ENCODE results near the gene CYP2A6. TPM values are rescaled to one million over a fixed set of nuclear protein-coding genes. Genes with fewer than 3 reads are reported as not detected.
"Not testable (repeated sequence)": the region's sequence is repeated elsewhere in the genome, so short reads cannot be mapped to it uniquely, and the experiment has no call there.

The CYP2A6 gene, protein sequence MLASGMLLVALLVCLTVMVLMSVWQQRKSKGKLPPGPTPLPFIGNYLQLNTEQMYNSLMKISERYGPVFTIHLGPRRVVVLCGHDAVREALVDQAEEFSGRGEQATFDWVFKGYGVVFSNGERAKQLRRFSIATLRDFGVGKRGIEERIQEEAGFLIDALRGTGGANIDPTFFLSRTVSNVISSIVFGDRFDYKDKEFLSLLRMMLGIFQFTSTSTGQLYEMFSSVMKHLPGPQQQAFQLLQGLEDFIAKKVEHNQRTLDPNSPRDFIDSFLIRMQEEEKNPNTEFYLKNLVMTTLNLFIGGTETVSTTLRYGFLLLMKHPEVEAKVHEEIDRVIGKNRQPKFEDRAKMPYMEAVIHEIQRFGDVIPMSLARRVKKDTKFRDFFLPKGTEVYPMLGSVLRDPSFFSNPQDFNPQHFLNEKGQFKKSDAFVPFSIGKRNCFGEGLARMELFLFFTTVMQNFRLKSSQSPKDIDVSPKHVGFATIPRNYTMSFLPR
- total RNA-seq: not detected

DNA sequence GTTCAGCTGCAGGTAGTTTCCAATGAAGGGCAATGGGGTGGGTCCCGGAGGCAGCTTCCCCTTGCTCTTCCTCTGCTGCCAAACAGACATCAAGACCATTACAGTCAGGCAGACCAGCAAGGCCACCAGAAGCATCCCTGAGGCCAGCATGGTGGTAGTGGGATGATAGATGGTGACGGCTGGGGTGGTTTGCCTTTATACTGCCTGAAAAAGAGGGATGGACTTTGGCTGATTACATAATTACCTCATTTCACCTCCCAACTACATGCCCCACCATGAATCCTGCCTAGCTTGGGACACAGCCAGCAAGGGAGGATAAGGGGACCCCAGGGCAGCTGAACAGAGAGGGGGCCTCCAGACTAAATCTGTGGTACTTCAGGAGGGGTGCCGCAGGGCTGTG is at the start of gene CYP2A6:
CYP2A6 (minus strand) TSS at position 171 of the 400 bp plus-strand sequence; CDS start at position 150, 21 bp downstream.
- H3K9me3 ChIP-seq; ATAC-seq; H3K4me3 ChIP-seq; H3K27ac ChIP-seq; intact Hi-C loops (cut with DNase I); H3K27me3 ChIP-seq; DNase-seq; H3K36me3 ChIP-seq (replicated peaks in 1 of 2; ENCODE audit: insufficient read depth in 1 of 2, low read depth in 2 of 2); H3K4me1 ChIP-seq: not testable (repeated sequence)
- WGBS, 2 donors: 83 to 95% methylated on average over 1 to 3 of the region's 3 CpGs

DNA sequence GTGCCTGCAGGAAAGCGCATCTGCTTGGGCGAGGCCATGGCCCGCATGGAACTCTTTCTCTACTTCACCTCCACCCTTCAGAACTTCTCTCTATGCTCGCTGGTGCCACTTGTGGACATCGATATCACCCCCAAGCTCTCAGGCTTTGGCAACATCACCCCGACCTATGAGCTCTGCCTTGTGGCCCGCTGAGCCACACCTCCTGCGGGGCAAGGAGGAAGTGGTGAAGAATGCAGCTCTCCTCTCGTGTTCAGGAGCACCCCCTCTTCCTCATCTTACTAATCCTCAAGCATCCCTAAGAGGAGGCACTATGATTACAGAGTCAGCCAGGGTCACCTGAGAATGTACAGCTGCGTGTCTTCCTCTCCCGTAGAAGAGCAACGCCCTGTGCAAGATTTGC is 49.7 kb upstream of the CYP2A6 start:
- 74 to 84% methylated on average over 12 of the region's 12 CpGs for WGBS, 2 donors
- H3K9me3 ChIP-seq; DNase-seq; intact Hi-C loops (cut with DNase I); H3K36me3 ChIP-seq (replicated peaks in 1 of 2; ENCODE audit: insufficient read depth in 1 of 2, low read depth in 2 of 2); H3K4me3 ChIP-seq; H3K4me1 ChIP-seq; H3K27ac ChIP-seq; H3K27me3 ChIP-seq; ATAC-seq: not testable (repeated sequence)

DNA sequence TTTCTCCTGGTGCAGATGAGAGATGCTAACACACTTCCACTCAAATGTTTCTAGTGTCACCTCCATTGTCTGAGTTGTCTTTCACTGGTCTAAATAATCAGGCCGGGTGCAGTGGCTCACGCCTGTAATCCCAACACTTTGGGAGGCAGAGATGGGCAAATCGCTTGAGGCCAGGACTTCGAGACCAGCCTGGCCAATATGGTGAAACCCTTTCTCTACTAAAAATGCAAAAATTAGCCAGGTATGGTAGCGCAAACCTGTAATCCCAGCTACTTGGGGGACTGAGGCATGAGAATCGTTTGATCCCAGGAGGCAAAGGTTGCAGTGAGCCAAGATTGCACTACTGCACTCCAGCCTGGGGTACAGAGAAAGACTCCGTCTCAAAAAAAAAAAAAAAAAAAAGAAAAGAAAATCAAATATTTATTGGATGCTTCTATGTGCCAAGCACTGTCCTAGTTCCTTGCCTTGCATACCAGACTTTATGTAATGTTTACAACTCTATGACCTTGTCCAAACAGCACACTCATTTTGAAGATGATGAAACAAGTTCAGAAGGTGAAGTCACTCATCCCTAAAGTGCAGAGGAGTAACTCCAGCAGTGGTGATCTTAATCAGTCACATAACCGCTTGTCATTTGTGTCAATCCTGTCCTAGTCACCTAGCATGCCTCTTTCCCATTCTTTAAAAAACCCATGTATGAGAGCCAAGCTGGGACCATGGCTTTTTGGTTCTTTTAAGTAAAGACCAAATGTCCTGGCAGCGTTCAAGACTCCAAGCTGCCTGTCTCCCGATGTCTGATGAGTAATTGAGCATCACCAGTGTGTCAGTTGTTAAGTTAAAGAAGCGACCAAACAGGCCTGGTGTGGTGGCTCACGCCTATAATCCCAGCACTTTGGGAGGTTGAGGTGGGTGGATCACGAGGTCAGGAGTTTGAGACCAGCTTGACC is 46.9 kb upstream of the CYP2A6 start:
- intact Hi-C loops (cut with DNase I); H3K9me3 ChIP-seq; H3K4me1 ChIP-seq; DNase-seq; ATAC-seq; H3K27me3 ChIP-seq; H3K4me3 ChIP-seq; H3K27ac ChIP-seq; H3K36me3 ChIP-seq (replicated peaks in 1 of 2; ENCODE audit: insufficient read depth in 1 of 2, low read depth in 2 of 2): not testable (repeated sequence)
- 82 to 83% methylated on average over 13 of the region's 13 CpGs for WGBS, 2 donors

DNA sequence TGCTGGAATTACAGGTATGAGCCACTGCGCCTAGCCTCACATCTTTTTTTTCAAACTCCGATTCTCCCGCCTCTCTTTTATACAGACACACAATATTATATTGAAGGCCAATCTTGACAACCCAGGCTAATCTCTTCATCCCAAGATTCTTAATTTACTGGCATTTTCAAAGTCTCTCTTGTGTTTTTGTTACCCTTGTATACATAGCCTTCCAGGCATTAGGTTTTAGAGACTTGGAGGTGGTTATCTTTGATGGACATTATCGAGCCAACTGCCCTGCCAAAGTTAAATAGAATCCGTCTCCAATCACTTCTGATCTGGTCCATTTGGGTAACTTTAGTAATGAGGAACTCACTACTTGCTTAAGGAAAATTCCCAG is 46.2 kb upstream of the CYP2A6 start:
- no peak for TF ChIP-seq POLR2A (IDR thresholded peaks at IDR 0.05)
- TF ChIP-seq, protein P1, sequence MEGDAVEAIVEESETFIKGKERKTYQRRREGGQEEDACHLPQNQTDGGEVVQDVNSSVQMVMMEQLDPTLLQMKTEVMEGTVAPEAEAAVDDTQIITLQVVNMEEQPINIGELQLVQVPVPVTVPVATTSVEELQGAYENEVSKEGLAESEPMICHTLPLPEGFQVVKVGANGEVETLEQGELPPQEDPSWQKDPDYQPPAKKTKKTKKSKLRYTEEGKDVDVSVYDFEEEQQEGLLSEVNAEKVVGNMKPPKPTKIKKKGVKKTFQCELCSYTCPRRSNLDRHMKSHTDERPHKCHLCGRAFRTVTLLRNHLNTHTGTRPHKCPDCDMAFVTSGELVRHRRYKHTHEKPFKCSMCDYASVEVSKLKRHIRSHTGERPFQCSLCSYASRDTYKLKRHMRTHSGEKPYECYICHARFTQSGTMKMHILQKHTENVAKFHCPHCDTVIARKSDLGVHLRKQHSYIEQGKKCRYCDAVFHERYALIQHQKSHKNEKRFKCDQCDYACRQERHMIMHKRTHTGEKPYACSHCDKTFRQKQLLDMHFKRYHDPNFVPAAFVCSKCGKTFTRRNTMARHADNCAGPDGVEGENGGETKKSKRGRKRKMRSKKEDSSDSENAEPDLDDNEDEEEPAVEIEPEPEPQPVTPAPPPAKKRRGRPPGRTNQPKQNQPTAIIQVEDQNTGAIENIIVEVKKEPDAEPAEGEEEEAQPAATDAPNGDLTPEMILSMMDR (IDR thresholded peaks at IDR 0.05): no peak
- WGBS, 2 donors: 85 to 86% methylated on average over 5 of the region's 5 CpGs
- ATAC-seq: no peak
- Histone ChIP-seq H3K4me3 (no peak overlapping the region), H3K9me3 (no peaks in the 10 kb centered on the region), H3K4me1 (no peaks in the 10 kb centered on the region), H3K36me3 (replicated peaks in 1 of 2; ENCODE audit: insufficient read depth in 1 of 2, low read depth in 2 of 2) (no peaks in the 10 kb centered on the region), H3K27me3 (no peaks in the 10 kb centered on the region), H3K27ac (no peak overlapping the region)
- no peak for DNase-seq
- intact Hi-C loops (cut with DNase I): no loop called here

DNA sequence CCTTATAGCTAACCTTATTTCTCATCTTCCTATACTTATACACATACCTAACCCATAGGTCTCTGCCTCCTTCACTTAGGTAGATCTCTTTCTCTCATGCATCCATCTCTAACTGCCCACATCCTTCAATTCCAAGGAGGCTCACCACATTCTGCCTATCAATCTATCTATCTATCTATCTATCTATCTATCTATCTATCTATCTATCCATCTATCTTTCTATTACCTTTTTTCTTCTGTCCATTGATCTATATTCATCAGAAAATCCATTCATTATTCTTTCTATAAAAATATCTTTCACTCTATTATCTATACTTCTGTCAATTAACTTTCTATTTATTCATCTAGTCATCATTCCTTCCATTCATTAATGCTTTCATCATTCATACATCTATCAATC is 42.9 kb upstream of the CYP2A6 start:
- Histone ChIP-seq H3K27ac (no peak overlapping the region), H3K27me3 (no peaks in the 10 kb centered on the region), H3K4me3 (no peak overlapping the region), H3K36me3 (replicated peaks in 1 of 2; ENCODE audit: insufficient read depth in 1 of 2, low read depth in 2 of 2) (no peaks in the 10 kb centered on the region), H3K4me1 (no peaks in the 10 kb centered on the region), H3K9me3 (no peaks in the 10 kb centered on the region)
- DNase-seq (no peak), ATAC-seq (no peak)
- intact Hi-C loops (cut with DNase I): no loop called here
- TF ChIP-seq POLR2A (IDR thresholded peaks at IDR 0.05): no peak
- TF ChIP-seq, protein P1 (IDR thresholded peaks at IDR 0.05): no peak

DNA sequence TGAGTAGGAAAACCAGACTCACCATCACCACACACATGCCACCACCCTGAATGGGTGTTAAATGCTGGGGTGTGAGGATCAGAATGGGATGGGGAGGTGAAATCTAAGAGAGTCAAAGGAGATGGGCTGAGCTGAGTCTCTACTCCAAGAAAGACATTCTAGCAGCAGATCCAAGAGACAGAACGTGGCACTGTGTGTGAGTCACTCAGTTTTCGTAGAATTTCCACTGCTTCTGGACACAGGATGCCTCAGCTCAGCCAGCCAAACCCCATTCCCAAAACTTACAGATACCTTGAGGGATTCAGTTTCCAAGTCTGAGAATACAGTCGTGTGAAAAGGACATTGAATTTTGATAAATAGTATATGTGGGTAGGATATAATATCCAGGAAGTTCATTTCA is 39.1 kb upstream of the CYP2A6 start:
- no peak overlapping the region for H3K27ac ChIP-seq
- WGBS, 2 donors: 53 to 55% methylated on average over 3 of the region's 3 CpGs
- H3K4me3 ChIP-seq: no peak overlapping the region
- intact Hi-C loops (cut with DNase I): no loop called here
- TF ChIP-seq POLR2A (IDR thresholded peaks at IDR 0.05): no peak
- TF ChIP-seq, protein P1 (IDR thresholded peaks at IDR 0.05): no peak
- H3K36me3 ChIP-seq (replicated peaks in 1 of 2; ENCODE audit: insufficient read depth in 1 of 2, low read depth in 2 of 2): no peaks in the 10 kb centered on the region
- no peaks in the 10 kb centered on the region for H3K27me3 ChIP-seq
- ATAC-seq (no peak), DNase-seq (no peak)
- no peaks in the 10 kb centered on the region for H3K4me1 ChIP-seq
- no peaks in the 10 kb centered on the region for H3K9me3 ChIP-seq

All from body of pancreas (tissue), 4 donors.